SK-N-SH (cell line): ENCODE results near the gene KANK4.

Experiments used
- CTCF ChIP-seq: fragments of 200-600 bp; sonication (generic); IDR thresholded peaks from 2 replicates; pipeline ENCODE4 v1.6.1; 2017; ENCODE audit warnings: antibody characterized with exemption, mild to moderate bottlenecking, moderate library complexity
- TF ChIP-seq, protein P1 (sequence below): IDR thresholded peaks from 2 replicates; pipeline ENCODE4 v1.4.0; 2012; ENCODE audit warnings: low read depth, borderline replicate concordance

GRCh38 chr1:62308606-62309005 lies 10.6 kb downstream of the KANK4 start:
- TF ChIP-seq CTCF: no peak
- TF ChIP-seq, protein P1, sequence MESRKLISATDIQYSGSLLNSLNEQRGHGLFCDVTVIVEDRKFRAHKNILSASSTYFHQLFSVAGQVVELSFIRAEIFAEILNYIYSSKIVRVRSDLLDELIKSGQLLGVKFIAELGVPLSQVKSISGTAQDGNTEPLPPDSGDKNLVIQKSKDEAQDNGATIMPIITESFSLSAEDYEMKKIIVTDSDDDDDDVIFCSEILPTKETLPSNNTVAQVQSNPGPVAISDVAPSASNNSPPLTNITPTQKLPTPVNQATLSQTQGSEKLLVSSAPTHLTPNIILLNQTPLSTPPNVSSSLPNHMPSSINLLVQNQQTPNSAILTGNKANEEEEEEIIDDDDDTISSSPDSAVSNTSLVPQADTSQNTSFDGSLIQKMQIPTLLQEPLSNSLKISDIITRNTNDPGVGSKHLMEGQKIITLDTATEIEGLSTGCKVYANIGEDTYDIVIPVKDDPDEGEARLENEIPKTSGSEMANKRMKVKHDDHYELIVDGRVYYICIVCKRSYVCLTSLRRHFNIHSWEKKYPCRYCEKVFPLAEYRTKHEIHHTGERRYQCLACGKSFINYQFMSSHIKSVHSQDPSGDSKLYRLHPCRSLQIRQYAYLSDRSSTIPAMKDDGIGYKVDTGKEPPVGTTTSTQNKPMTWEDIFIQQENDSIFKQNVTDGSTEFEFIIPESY: no peak
